Activated naive CD4-positive, alpha-beta T cell treated with anti-CD3 and anti-CD28 coated beads, Interleukin-2, amount 50 U/mL, for 16 hours (primary cell): ENCODE results near the gene RNF5.

Source experiments
- DNase-seq: peaks from one replicate; pipeline ENCODE4 v3.0.0-alpha.2; 2020

The RNF5 gene

DNA sequence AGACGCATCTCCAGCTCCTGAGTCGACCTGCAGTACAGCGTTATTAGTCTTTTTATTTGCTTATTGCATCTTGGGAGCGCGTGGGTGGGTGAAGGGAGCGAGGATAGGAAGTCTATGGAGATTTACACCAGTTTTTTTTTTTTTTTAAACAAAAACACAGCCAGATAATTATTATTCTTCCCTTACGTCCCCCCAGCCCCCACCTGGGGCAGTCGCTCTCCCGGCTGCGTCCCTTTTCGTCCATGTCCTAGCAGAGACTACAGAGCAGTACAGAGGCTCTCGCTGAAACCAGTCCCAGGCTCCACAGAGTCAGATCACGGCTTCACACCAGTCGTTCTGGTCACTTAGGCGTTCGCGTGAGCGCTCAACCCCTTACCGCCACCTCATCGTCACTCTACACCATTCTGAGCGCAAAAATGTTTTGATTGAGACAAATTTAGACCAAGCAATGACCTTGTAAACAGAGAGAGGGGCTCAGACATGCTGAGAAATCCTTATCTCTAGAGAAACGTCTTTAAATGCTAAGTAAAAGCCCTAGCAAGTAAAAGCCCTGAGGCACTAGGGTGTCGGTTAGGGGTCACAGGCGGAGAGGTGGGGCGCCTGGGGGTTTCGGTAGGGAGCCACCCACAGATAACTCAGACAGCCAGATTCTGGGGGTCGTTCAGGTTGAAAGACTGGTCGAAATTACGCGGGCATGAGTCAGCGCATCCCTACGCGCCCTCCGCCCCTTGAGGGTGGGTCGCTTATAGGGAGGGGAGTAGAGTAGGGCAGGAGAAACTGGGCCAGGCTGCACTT is 25.2 kb upstream of the RNF5 start:
- DNase-seq = no peak

DNA sequence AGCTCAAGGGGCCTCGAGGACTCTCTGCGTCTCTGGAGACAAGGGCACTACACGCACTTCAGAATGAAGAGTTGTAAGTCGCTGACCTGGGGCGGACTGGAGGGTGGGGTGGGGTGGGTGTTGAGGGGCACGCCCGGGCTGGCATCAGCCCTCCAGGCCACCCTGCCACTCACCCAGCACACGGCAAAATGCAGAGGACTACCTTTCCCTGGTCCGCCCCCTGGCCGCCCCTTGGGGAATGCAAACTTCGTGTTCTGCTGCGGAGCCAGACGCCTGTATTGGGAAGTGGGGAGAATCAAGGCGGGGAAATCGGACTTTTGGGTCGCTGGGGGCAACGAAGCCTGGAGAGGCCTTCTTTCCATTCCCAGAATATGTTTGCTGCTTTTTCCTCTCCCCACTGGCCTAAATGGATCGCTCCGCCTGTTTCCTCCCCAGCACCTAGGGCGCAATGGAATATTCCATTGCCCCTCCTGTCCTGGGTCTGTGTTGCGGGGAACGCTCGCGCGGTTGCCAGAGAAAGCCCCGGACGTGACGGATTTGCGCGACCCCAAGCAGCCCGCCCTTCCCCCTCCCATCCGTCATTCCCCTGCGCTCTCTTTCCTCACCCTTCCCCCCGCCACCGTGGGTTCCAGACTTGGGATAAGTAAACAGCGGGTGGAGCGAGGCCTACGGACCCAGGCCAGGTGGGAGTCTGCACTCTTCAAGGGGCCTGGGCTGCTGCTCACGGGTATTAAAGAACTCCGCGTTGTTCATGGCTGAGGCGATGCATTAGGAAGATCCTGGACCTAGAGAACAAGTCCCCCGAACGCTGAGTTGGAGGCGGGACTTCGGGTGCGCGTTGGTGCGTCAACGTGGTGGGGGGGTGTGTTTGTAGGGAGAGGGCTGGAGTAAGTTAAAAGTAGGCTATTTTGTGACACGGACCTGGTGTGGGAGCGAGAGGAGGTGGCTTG is 24.4 kb upstream of the RNF5 start, which contains the start of gene PPT2:
Gene PPT2 (plus strand): TSS at position 578 of the 950 bp plus-strand sequence. CDS start 454 bp downstream, outside the sequence.
- DNase-seq = peak; percentile 76

DNA sequence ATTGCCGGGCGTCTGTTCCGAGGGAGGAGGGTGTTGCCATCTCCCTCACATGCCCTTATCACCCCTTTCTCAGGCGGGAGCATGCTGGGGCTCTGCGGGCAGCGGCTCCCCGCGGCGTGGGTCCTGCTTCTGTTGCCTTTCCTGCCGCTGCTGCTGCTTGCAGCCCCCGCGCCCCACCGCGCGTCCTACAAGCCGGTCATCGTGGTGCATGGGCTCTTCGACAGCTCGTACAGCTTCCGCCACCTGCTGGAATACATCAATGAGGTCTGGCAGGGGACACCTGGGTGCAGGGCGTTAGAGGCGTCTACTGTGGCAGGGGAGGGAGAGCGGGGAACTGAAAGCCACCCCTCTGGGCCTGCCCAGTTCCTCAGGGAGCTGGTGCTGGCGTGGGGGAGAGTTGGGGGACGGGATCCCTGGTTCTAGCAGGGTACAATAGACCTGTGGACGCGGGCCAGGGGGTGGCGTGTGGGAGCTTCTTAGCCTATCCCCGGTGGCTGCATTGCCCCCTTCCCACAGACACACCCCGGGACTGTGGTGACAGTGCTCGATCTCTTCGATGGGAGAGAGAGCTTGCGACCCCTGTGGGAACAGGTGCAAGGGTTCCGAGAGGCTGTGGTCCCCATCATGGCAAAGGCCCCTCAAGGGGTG is 23.6 kb upstream of the RNF5 start:
- peak; percentile 60 for DNase-seq

DNA sequence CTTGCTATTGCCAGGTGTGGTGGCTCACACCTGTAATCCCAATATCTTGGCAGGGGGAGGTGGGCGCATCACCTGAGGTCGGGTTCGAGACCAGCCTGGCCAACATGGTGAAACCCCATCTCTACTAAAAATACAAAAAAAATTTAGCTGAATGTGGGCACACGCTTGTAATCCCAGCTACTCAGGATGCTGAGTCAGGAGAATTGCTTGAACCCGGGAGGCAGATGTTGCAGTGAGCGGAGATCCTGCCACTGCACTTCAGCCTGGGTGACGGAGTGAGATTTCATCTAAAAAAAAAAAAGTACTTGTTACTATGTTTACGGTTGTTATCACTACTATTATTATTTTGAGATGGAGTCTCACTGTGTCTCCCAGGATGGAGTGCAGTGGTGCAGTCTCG is 21.3 kb upstream of the RNF5 start:
- DNase-seq = no peak

DNA sequence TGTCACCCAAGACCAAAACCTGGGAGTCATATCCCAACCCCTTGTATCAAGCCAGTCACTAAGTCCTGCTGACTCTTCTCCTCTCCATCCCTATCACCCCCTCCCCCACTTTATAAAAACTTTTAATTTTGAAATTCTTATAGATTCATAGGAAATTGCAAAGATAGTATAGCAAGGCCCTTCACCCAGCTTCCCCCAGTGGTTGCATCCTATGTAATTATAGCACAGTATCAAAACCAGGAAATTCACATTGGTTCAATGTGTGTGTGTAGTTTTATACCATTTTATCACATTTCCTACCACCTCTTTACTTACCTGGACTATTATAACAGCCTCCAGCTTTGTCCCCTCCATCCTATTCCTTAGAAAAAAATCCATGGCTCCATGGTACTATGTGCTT is 20.2 kb upstream of the RNF5 start:
- DNase-seq = no peak

DNA sequence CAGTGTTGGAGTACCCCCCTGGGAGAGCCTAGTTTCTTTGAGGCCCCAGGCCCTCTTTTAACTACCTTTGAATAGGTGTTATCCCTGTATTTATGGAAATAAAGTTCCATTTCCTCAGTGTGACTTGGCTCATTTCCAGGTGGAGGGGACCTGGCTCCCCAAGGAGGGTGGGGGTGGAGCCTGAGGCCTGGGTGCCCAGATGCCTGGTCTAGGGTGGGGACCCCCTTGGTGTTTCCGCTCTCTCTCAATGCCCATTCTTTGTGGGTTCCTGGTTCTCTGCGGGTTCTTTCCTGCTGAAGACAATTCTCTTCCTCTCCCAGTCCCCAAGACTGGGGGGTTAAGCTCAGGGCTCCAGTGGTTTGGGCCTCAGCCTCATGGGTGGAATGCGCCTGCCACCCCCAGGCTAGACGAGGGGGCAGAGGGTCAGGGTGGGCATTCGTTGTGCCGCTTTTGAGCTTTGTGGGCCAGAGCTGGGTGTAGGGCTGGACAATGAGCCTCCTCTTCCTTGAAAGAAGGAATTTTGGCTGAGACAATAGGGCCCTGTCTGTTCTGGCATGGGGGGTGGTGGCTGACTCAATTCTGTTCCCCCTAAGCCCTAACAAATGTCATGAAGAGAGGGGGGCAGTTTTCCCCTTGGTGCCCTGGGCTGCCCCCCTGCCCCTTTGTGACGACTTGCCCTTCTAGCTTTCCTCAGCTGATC is 14.5 kb upstream of the RNF5 start:
- DNase-seq = no peak

DNA sequence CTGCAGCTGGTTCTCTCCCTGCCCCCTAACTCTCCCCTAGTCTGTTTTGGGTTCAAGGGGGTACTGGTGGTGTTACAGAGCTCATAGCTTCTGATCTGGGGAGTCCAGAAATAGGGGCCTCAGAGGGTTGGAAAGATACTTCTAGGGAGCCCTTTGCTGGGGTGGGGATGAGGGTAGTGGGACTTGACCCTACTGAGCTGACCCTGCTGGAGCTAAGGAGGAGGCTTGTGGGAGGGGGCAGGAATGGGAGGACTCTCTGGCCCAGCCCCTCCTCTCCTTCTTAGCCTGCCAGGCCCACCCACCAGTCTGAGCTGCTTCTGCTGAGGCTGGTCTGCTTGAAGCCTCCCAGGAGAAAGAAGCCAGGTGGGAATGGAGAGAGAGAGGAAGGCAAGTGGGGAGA is 13.9 kb upstream of the RNF5 start, which contains the start of gene EGFL8:
Gene EGFL8 (plus strand): TSS at position 301 of the 400 bp plus-strand sequence. CDS start 1,571 bp downstream, outside the sequence.
- no peak for DNase-seq

DNA sequence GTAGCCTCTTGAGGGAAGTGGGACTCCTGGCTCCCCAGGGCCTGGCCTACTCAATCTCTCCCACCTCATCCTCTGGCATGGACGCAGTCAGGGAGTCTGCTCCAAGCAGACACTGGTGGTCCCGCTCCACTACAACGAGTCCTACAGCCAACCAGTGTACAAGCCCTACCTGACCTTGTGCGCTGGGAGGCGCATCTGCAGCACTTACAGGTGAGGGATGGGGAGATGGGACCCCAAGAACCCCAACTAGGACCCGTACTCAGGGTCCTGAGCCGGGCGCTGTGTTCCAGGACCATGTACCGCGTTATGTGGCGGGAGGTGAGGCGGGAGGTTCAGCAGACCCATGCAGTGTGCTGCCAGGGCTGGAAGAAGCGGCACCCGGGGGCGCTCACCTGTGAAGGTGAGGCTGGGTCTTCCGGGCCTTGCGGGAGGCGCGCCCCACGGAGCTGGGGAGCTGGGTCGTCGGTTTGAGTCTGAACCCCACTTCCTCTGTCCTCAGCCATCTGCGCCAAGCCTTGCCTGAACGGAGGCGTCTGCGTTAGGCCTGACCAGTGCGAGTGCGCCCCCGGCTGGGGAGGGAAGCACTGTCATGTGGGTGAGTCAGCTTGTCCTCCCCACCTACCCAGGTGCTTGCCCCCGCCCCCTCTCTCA is 11.7 kb upstream of the RNF5 start:
- no peak for DNase-seq

DNA sequence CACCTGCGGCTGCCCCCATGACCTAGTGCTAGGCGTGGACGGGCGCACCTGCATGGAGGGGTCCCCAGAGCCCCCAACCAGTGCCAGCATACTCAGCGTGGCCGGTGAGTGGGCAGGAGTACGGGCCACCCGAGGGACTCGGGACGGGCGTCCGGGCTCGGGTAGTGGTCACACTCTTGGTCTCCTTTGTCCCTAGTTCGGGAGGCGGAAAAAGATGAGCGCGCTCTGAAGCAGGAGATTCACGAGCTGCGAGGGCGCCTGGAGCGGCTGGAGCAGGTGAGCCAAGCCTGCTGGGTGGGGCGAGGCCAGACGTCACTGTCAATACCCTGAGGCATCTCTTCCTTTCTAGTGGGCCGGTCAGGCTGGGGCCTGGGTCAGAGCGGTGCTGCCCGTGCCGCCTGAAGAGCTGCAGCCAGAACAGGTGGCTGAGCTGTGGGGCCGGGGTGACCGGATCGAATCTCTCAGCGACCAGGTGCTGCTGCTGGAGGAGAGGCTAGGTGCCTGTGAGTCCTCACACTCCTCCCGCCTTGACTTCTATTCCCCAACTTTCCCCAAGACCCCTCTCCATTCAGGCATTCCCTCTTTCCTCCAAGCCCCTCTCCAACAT is 10.9 kb upstream of the RNF5 start:
- DNase-seq = no peak

DNA sequence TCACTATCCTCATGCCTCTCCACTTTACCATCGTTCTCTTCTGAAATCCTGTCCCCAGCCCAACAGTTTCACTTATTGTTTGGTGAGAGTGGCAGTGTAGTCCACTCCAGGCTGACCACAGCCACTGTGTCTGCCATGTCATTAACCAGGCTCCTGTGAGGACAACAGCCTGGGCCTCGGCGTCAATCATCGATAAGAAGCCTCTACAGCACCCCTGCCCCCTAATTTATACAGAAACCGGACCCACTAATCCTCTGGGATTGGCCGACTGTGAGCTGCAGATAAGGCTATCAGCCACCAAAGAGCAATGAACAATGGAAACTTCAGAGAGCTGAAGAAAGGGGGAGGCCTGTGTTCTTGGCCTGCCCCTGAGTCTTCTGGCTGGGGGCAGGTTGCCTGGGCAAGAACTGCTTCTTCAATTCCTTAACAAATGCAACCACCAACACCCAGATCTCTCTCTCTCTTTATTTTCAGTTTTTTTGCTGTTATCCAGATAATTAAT is 10.4 kb upstream of the RNF5 start:
- no peak for DNase-seq

DNA sequence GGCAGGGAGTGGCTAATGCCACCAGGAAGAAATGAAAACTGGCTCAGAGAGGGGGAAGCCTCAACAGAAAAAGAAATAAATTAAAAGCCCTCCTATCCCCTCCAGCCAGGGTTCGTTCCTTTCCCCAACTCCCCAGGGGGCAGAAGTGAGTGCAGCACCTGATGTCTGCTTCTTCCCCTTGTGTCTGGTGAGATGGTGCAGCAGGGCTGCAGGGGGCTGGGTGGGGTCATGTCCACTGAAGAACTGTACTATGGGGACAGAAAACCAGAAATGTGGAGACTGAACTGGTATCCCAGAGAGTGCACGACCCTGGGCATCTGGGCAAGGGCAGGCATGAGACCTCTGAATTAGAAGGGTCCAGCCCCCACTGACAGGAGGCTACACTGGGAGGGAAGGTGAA is 9.9 kb upstream of the RNF5 start:
- no peak for DNase-seq

DNA sequence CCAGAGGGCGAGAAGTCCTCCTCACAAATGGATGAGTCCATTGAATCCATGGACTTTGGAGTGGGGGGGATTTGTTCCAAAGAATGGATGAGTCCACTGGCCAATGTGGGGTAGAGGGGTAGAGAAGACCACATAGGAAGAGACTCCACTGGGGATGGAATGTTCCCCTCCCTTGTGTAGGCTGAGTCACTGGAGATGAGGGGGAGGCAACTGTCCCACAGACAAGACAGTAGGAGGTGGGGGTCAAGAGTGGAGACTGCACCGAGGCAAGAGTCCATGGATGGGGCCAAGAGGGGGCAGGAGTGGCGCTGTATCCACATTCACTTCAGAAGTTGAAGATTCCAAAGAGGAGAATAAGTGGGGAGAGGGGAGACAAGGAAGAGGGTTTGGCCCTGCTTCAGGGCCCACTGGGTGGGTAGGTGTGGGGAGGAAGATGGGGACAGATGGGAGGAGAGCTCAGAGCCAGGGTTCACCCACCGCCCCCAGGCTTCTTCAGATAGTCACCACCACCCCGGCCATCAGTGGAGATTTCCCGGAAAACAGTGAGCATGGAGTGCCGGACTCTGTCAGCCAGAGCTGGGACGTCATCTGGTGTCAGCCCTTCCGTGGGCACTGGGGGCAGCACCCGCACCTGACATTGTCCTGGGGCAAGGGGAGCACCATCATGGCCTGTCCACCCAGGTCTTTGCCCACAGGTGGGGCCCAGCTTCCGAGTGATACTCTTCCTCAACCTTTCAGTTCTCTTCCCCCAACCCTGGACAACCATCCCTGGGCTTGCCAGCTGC is 9.2 kb upstream of the RNF5 start:
- DNase-seq = no peak

DNA sequence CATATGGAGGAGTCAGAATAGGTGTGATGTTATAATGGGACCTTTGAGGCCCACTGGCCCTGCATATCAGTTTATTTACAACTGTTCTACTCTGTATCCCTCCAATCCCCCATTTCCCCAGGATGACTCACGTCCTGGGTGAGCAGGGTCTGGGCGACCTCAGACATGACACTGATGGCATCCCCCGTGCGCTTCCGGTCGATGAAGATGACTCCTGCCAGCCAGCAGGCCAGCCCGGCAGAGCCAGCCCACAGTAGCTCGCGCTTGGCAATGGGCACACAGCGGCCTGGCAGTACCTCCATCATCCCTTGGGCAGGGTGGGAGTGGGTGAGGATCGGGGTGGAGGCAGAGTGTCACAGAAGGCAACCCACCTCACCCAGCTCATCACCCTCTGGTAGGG is 7.9 kb upstream of the RNF5 start:
- DNase-seq = no peak

DNA sequence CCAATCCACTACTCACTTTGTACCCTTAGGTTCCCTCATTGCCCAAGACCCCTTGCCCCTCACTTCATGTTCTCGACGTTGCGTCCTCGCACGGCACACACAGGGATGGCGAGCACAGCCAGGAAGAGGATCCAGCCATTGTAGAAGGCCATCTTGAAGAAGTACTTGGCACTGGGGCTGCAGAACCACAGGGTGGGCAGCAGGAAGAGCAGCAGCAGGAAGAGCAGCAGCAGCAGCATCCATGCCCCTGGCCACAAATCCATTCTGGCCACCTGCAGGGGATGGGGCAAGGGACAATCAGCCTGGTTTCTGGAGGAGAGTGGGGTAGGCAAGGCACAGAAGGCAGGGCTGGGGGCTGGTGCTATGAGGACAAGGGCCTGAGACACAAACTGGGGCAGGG is 7.0 kb upstream of the RNF5 start:
- no peak for DNase-seq

DNA sequence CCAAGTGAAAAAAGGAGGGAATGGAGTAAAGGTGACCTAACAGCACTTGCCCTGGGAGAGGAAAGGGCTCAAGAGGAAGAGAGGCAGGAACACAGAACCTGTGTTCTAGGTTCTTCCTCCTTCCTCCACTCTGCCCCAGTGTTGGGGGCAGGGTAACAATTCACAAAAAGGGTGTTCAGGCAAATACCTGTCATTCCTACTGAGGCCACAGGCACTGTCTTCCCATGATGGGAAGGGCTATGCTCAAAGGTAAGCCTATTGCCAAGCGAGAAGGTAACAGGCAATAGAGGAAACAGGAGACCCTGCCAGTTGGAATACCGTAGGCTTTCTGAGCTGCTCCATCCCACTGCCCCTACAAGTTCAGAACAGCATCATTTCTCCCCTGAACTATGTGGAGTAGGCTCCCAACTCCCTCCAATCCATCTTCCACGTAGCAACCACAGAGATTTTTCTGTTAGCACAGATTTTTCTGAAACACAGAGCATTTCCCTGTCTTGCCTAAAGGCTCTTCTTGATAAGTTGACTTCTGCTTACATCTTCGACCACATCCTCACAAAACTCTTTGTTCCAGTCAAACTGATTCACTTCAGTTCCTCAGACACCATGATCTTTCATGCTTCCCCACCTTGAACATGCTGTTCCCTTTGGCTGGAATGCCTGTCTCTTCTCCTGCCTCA is 5.0 kb upstream of the RNF5 start:
- DNase-seq = no peak

DNA sequence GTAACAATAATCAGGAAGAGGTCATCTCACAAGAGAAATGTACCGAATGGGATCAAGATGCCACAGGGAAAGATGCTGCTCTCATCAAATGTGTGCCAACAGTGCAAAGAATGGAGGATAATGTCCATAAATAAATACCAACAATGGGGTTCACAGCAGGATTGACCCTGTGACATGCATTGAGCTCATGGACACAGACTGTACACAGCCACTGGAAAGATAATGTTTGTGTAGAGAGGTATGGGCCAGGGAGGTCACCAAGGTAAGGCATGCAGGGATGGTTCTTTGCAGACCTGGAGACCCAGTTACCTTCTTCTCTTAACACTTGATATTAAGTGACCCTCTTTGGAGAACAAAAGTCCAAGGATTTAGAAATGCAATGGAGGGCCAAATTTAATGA is 3.8 kb upstream of the RNF5 start:
- no peak for DNase-seq

DNA sequence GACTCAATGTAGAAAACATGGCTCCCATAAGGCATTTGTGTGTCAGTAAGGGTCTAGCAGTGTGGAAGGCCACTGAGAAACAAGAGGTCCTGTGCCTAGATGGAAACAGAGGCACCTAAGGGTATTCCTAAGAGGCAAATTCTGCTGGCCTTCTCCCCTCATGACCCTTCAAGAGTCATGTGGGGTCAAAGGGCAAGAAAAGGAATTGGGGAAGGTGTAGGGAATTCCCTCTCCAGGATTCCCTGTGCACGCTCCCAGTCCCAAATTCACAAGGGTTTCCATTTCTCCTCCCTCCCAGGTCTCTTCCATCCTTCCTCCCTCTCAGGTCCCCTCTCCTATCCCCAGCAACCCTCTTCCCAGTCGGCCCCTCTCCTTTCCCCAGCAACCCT is 2.9 kb upstream of the RNF5 start:
- no peak for DNase-seq

DNA sequence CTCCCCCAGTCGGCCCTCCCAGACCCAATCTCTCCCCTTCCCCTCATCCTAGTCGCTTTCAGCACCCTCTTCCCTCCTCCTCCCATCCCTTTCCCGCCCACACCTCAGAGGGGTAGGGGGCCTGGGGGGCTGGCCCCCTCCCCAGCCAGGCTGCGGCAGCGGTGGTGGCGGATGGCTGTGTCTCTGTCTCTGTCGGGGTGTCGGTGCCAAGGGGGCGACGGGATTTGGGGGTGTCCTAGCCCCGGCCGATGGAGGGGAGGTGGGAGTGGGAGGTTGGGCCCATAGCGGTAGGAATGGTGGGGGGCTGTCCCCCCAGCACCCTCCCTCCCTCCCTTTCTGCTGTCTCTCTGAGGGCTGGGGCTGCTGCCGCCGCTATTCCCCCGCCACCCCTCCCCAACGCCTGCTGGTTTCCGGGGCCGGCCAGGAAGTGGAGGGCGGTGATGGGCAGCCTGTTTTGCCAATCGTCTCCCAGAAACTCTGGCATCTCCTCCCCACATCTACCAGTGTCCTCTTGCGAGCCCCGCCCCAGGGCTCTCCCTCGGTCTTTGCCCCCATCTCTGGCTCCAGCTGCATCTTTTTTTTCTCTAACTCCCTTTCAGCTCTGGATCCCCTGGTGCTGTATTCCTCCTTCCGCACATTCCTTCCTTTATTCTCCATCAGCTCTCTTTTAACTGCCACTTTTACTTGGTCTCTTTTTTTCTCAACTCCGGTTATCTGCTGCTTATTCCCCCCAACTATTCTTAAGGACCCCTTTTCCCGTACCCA is 2.3 kb upstream of the RNF5 start, which contains the start of gene AGPAT1:
Gene AGPAT1 (minus strand): TSS at position 374 of the 765 bp plus-strand sequence. CDS start 4,588 bp downstream, outside the sequence.
- DNase-seq = peak; percentile 97
